HCT116 (cell line): Measurements from ENCODE around the gene ACSS2. TPM values are rescaled to one million over a fixed set of nuclear protein-coding genes. Genes with fewer than 3 reads are reported as not detected.

Experiments
- ATAC-seq: fragments of 200-7000 bp; cut with Tn5 transposase; 2 replicates; pipeline ENCODE4 v1.9.1; 2020; ENCODE audit warnings: mild to moderate bottlenecking, moderate library complexity
- BruUV-seq: library from RNA; stranded (reverse); fragments of 400-500 nt; replicated peaks from 2 replicates; lab custom pipeline; 2021; lab: Mats Ljungman, UMichigan
- CTCF ChIA-PET: fragments of 300-600 bp; sonication (Branson Sonifier 250); formaldehyde crosslinking; loops from one replicate; lab custom pipeline; 2021; ENCODE audit warnings: antibody characterized with exemption; lab: Charles Lee
- POLR2A ChIA-PET: fragments of 300-600, 350-600 bp; sonication (Branson Sonifier 250); formaldehyde crosslinking; loops from one replicate; lab custom pipeline; 2021; ENCODE audit warnings: antibody characterized with exemption; lab: Charles Lee
- RAD21 ChIA-PET, 2 experiments: fragments of 300-600 bp; sonication (Branson Sonifier 250); formaldehyde crosslinking; loops; one replicate each; lab custom pipeline; 2023; ENCODE audit warnings: low total read pairs in 2 of 2; ENCODE audit not compliant: uncharacterized antibody in 2 of 2, unreplicated experiment in 2 of 2, low non-redundant PET in 1 of 2; lab: Charles Lee
- DNase-seq: peaks from one replicate; pipeline ENCODE4 v3.0.0-alpha.2; 2010; ENCODE audit warnings: low read depth, low spot score
- H2AFZ ChIP-seq: fragments of 200-600 bp; shearing (Covaris generic), sonication (generic); 2 replicates; pipeline ENCODE4 v1.6.1; 2017; ENCODE audit warnings: low read depth, mixed run types, mixed read lengths, antibody characterized with exemption, low read length; ENCODE audit not compliant: poor library complexity, severe bottlenecking
- H3K27ac ChIP-seq: 2 replicates; pipeline ENCODE4 v1.5.1; 2012; ENCODE audit warnings: low read depth, low read length
- H3K27me3 ChIP-seq: fragments of 200-600 bp; sonication (generic); 2 replicates; pipeline ENCODE4 v1.6.1; 2016; ENCODE audit warnings: mixed run types, low read length, mixed read lengths; ENCODE audit not compliant: insufficient read depth
- H3K36me3 ChIP-seq, 2 experiments: fragments of 200-500 bp in 1 of 2; fragments of 200-600 bp in 1 of 2; sonication (Bioruptor generic) in 1 of 2; sonication (generic) in 1 of 2; 2 replicates each; pipeline versions ENCODE4 v1.5.1 to v1.6.1; 2014 to 2016; ENCODE audit warnings: low read length in 2 of 2, inconsistent platforms in 1 of 2, mixed read lengths in 1 of 2, mixed run types in 1 of 2; ENCODE audit not compliant: insufficient read depth in 2 of 2, control insufficient read depth in 1 of 2
- H3K4me1 ChIP-seq, 2 experiments: fragments of 200-600 bp in 1 of 2; sonication (generic) in 1 of 2; 2 replicates each; pipeline versions ENCODE4 v1.5.1 to v1.6.1; 2012 to 2017; ENCODE audit warnings: low read length in 2 of 2, inconsistent platforms in 1 of 2, mild to moderate bottlenecking in 1 of 2, mixed read lengths in 1 of 2, mixed run types in 1 of 2, moderate library complexity in 1 of 2; ENCODE audit not compliant: insufficient read depth in 2 of 2, control insufficient read depth in 1 of 2
- H3K4me2 ChIP-seq: fragments of 200-600 bp; sonication (generic); 2 replicates; pipeline ENCODE4 v1.6.1; 2017; ENCODE audit warnings: mixed run types, low read length, mixed read lengths
- H3K4me3 ChIP-seq, 2 experiments: fragments of 200-600 bp in 1 of 2; sonication (generic) in 1 of 2; replicated peaks in 1 of 2; 2 replicates each; pipeline ENCODE4 v1.5.1; 2011 to 2016; ENCODE audit warnings: low read length in 2 of 2, control low read depth in 1 of 2, low read depth in 1 of 2, mild to moderate bottlenecking in 1 of 2, mixed read lengths in 1 of 2, mixed run types in 1 of 2
- H3K79me2 ChIP-seq: fragments of 200-600 bp; sonication (generic); 2 replicates; pipeline ENCODE4 v1.6.1; 2017; ENCODE audit warnings: mild to moderate bottlenecking, mixed run types, low read length, moderate library complexity, mixed read lengths; ENCODE audit not compliant: insufficient read depth
- H3K9ac ChIP-seq: fragments of 200-600 bp; sonication (generic); 2 replicates; pipeline ENCODE4 v1.6.1; 2016; ENCODE audit warnings: low read length, mixed read lengths
- H3K9me2 ChIP-seq: fragments of 200-600 bp; sonication (generic), shearing (Covaris generic); 2 replicates; pipeline ENCODE4 v1.6.1; 2017; ENCODE audit warnings: mixed run types, mild to moderate bottlenecking, moderate library complexity; ENCODE audit not compliant: insufficient read depth
- H3K9me3 ChIP-seq, 2 experiments: fragments of 200-500 bp in 1 of 2; fragments of 200-600 bp in 1 of 2; sonication (Bioruptor generic) in 1 of 2; sonication (generic) in 1 of 2; 2 replicates each; pipeline ENCODE4 v1.6.1; 2014 to 2017; ENCODE audit warnings: low read length in 2 of 2, mixed read lengths in 2 of 2, inconsistent platforms in 1 of 2, low read depth in 1 of 2, mild to moderate bottlenecking in 1 of 2, mixed run types in 1 of 2, moderate library complexity in 1 of 2; ENCODE audit not compliant: control insufficient read depth in 1 of 2, insufficient read depth in 1 of 2
- H4K20me1 ChIP-seq: fragments of 200-600 bp; sonication (generic), shearing (Covaris generic); 2 replicates; pipeline ENCODE4 v1.6.1; 2017; ENCODE audit warnings: mixed run types, mild to moderate bottlenecking, moderate library complexity; ENCODE audit not compliant: insufficient read depth
- CTCF ChIP-seq, 3 experiments: fragments of 200-600 bp in 1 of 3; sonication (generic) in 1 of 3; IDR thresholded peaks in 2 of 3; conservative IDR thresholded peaks in 1 of 3; 2 replicates each; pipeline ENCODE4 v1.5.1; 2012 to 2017; ENCODE audit warnings: low read depth in 2 of 3, low read length in 2 of 3, antibody characterized with exemption in 1 of 3, borderline replicate concordance in 1 of 3, control low read depth in 1 of 3, mild to moderate bottlenecking in 1 of 3, mixed read lengths in 1 of 3, mixed run types in 1 of 3, moderate library complexity in 1 of 3; ENCODE audit not compliant: insufficient read depth in 1 of 3
- EZH2 ChIP-seq: fragments of 200-600 bp; sonication (generic); IDR thresholded peaks from 2 replicates; pipeline ENCODE4 v1.6.1; 2017; ENCODE audit warnings: antibody characterized with exemption, mixed run types
- POLR2A ChIP-seq: IDR thresholded peaks from 2 replicates; pipeline ENCODE4 v1.7.0; 2011; ENCODE audit warnings: borderline replicate concordance; ENCODE audit not compliant: insufficient read depth, insufficient read length; ENCODE audit errors: extremely low read depth
- POLR2AphosphoS5 ChIP-seq: IDR thresholded peaks from 2 replicates; pipeline ENCODE4 v1.6.1; 2011; ENCODE audit warnings: mild to moderate bottlenecking, low read depth, low read length, moderate library complexity
- SIN3A ChIP-seq: IDR thresholded peaks from 2 replicates; pipeline ENCODE4 v1.6.1; 2012; ENCODE audit warnings: low read depth
- SRF ChIP-seq: IDR thresholded peaks from 2 replicates; pipeline ENCODE4 v1.6.1; 2012; ENCODE audit warnings: low read depth
- YY1 ChIP-seq: IDR thresholded peaks from 2 replicates; pipeline ENCODE4 v1.6.1; 2011; ENCODE audit warnings: low read length, low read depth, moderate library complexity, mild to moderate bottlenecking; ENCODE audit not compliant: insufficient replicate concordance; ENCODE audit errors: extremely low read depth
- ZBTB33 ChIP-seq: IDR thresholded peaks from 2 replicates; pipeline ENCODE4 v1.6.1; 2011; ENCODE audit warnings: mild to moderate bottlenecking, low read length, moderate library complexity; ENCODE audit not compliant: insufficient replicate concordance; ENCODE audit errors: extremely low read depth
- ZNF274 ChIP-seq: fragments of 200-500 bp; sonication (Bioruptor generic); IDR thresholded peaks from 2 replicates; pipeline ENCODE4 v1.6.1; 2014; ENCODE audit warnings: mild to moderate bottlenecking, low read depth, low read length, inconsistent platforms
- intact Hi-C: fragments of 100-400 bp; cut with micrococcal nuclease; formaldehyde crosslinking; loops from 2 replicates; pipeline ENCODE4 v1.10.0; 2022
- total RNA-seq: library from RNA; stranded (reverse); gene quantifications from one replicate; pipeline ENCODE4 v1.2.1, GENCODE V29; 2021; ENCODE audit not compliant: unreplicated experiment

The ACSS2 gene
- total RNA-seq, 1 experiment from 2014 or later: 71.7 TPM

DNA sequence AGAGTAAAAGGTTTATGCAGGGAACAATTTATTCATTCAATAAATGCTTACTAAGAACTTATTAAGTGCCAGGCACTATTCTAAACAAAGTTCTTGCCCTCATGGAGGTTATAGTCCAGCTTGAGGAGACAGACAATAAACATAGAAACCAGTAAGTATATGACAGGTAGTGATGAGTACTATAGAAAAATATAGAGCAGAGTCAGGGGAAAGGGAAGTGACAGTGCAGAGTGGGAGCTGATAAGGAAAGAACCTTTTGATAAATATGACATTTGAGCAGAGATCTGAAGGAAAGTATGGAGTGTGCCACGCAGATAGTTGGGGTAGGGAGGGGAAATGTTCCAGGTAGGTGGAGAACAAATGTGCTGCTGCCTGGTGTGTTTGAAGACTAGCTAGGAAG, 12.1 kb downstream of the ACSS2 start:
- Histone ChIP-seq H3K27ac (no peak overlapping the region), H4K20me1 (no peaks in the 10 kb centered on the region), H3K9ac (no peak overlapping the region), H3K27me3 (no peaks in the 10 kb centered on the region), H3K79me2 (no peaks in the 10 kb centered on the region), H3K4me2 (no peak overlapping the region), H3K9me3 (no peaks in the 10 kb centered on the region), H3K4me3 (no peak overlapping the region), H3K4me1 (peaks cover 11 to 25% of the 10 kb centered on the region in 2 experiments), H3K36me3 (peaks cover 0 to 6% of the 10 kb centered on the region in 2 experiments; a peak in 1 of 4 replicates), H3K9me2 (no peaks in the 10 kb centered on the region), H2AFZ (no peak overlapping the region)
- intact Hi-C loops: no loop called here
- no peak for DNase-seq
- no peak for ATAC-seq
- ChIA-PET RAD21 (no interaction called here), CTCF (no interaction called here), POLR2A (no interaction called here)
- no peak for TF ChIP-seq EZH2
- TF ChIP-seq POLR2A: no peak
- no peak for TF ChIP-seq POLR2AphosphoS5
- no peak for TF ChIP-seq SIN3A
- no TSS peak for BruUV-seq

GRCh38 chr20:34891166-34892062, 15.0 kb downstream of the ACSS2 start:
- no TSS peak for BruUV-seq
- H3K79me2 ChIP-seq: no peaks in the 10 kb centered on the region
- POLR2A ChIA-PET: interaction anchor here (0.6 to 2.0 kb wide), 2 partner anchors 11 to 16 kb away, joined by 3 to 6 read pairs; partner anchors contain the start of gene ACSS2
- H3K9me2 ChIP-seq: no peaks in the 10 kb centered on the region
- H3K36me3 ChIP-seq: no peaks in the 10 kb centered on the region
- no peaks in the 10 kb centered on the region for H3K27me3 ChIP-seq
- H4K20me1 ChIP-seq: no peaks in the 10 kb centered on the region
- peak; percentile 66 for ATAC-seq
- peak overlapping the region; percentile 65 for H3K4me2 ChIP-seq
- H3K4me1 ChIP-seq: peaks cover 11 to 25% of the 10 kb centered on the region in 2 experiments
- 0 out of 4 replicates have a peak overlapping the region, but pooled peaks of 1 of the 2 experiments have one; percentile 9 for H3K4me3 ChIP-seq
- CTCF ChIA-PET: interaction anchor here (0.7 kb wide), 1 partner anchor 17 kb away, joined by 3 read pairs; no protein-coding TSS in a partner anchor
- no peak overlapping the region for H2AFZ ChIP-seq
- H3K9me3 ChIP-seq: no peaks in the 10 kb centered on the region
- RAD21 ChIA-PET: interaction anchor here (0.6 to 1.0 kb wide), 2 partner anchors 11 to 17 kb away, joined by 3 read pairs; no protein-coding TSS in a partner anchor
- intact Hi-C loops: no loop called here
- H3K27ac ChIP-seq: peak overlapping the region; percentile 27; the same call in 1 of the 2 replicates
- 0 out of 2 replicates have a peak overlapping the region, but pooled peaks have one; percentile 29 for H3K9ac ChIP-seq
- peak; percentile 64 for DNase-seq
- TF ChIP-seq ZBTB33 (no peak), CTCF (IDR thresholded peaks at IDR 0.05 in 2 of 3, conservative IDR thresholded peaks at IDR 0.05 in 1 of 3; ENCODE audit: borderline replicate concordance in 1 of 3, insufficient read depth in 1 of 3, low read depth in 2 of 3, low read length in 2 of 3) (no peak), YY1 (no peak), SRF (no peak; the same call in 1 of the 2 replicates), ZNF274 (no peak)
